B cell (primary cell): Measurements from ENCODE around the gene TRIM54. TPM values are rescaled to one million over a fixed set of nuclear protein-coding genes. Genes with fewer than 3 reads are reported as not detected.
A peak's percentile ranks its signal among the peaks of the same experiment; 100 is the strongest.
"Not testable (repeated sequence)": the region's sequence is repeated elsewhere in the genome, so short reads cannot be mapped to it uniquely, and the experiment has no call there.

Experiments used
- ATAC-seq: fragments of 200-7000 bp; cut with Tn5 transposase; one replicate; pipeline ENCODE4 v1.10.0; 2021; ENCODE audit warnings: low read depth, mild to moderate bottlenecking, moderate number of reproducible peaks, moderate library complexity
- CTCF ChIA-PET: fragments of 350-600 bp; sonication (Branson Sonifier 250); formaldehyde crosslinking; loops from one replicate; lab custom pipeline; 2021; ENCODE audit warnings: antibody characterized with exemption, inconsistent platforms; lab: Charles Lee
- POLR2A ChIA-PET: fragments of 350-600 bp; sonication (Branson Sonifier 250); formaldehyde crosslinking; loops from one replicate; lab custom pipeline; 2021; ENCODE audit warnings: antibody characterized with exemption; lab: Charles Lee
- DNase-seq: peaks from one replicate; pipeline ENCODE4 v3.0.0; 2013
- H2AFZ ChIP-seq: 2 replicates; pipeline ENCODE4 v1.6.1; 2012; ENCODE audit warnings: mild to moderate bottlenecking, low read depth, low read length; ENCODE audit not compliant: insufficient read depth, poor library complexity, severe bottlenecking
- H3K27ac ChIP-seq, 2 donors: 1 replicate in 1 of 2; 2 replicates in 1 of 2; pipeline ENCODE4 v1.5.1; 2012 to 2013; ENCODE audit warnings: low read length in 2 of 2, mild to moderate bottlenecking in 2 of 2, moderate library complexity in 1 of 2
- H3K27me3 ChIP-seq, 4 experiments: fragments of 200-600 bp in 1 of 4; sonication (generic) in 1 of 4; replicated peaks in 1 of 4; 1 replicate in 2 of 4; 2 replicates in 2 of 4; pipeline versions ENCODE4 v1.6.1 to v1.7.0; 2013 to 2016; ENCODE audit warnings: low read length in 3 of 4, mild to moderate bottlenecking in 2 of 4, mixed read lengths in 1 of 4, moderate library complexity in 1 of 4; ENCODE audit not compliant: insufficient read depth in 4 of 4, control insufficient read depth in 3 of 4; ENCODE audit errors: control extremely low read depth in 1 of 4
- H3K36me3 ChIP-seq, 2 experiments: replicated peaks in 1 of 2; 1 replicate in 1 of 2; 2 replicates in 1 of 2; pipeline versions ENCODE4 v1.6.1 to v1.7.1; 2013; ENCODE audit warnings: low read length in 1 of 2; ENCODE audit not compliant: insufficient read depth in 2 of 2, control insufficient read depth in 1 of 2; ENCODE audit errors: control extremely low read depth in 1 of 2, extremely low read depth in 1 of 2
- H3K4me1 ChIP-seq, 2 donors: fragments of 200-600 bp in 1 of 2; sonication (generic) in 1 of 2; 1 replicate in 1 of 2; 2 replicates in 1 of 2; pipeline versions ENCODE4 v1.5.1 to v1.6.1; 2013 to 2017; ENCODE audit warnings: low read length in 2 of 2; ENCODE audit not compliant: control insufficient read depth in 2 of 2, insufficient read depth in 2 of 2
- H3K4me2 ChIP-seq: replicated peaks from 2 replicates; pipeline ENCODE3; 2012; ENCODE audit warnings: mild to moderate bottlenecking, low read depth, low read length; ENCODE audit not compliant: poor library complexity, severe bottlenecking
- H3K4me3 ChIP-seq, 5 experiments: fragments of 200-600 bp in 1 of 5; sonication (generic) in 1 of 5; 1 replicate in 3 of 5; 2 replicates in 2 of 5; pipeline versions ENCODE4 v1.5.1 to v1.7.0; 2011 to 2016; ENCODE audit warnings: low read length in 4 of 5, mild to moderate bottlenecking in 4 of 5, low read depth in 2 of 5, control low read depth in 1 of 5, moderate library complexity in 1 of 5; ENCODE audit not compliant: insufficient read depth in 1 of 5; ENCODE audit errors: control extremely low read depth in 1 of 5, extremely low read depth in 1 of 5
- H3K79me2 ChIP-seq: fragments of 200-600 bp; sonication (generic); one replicate; pipeline ENCODE4 v1.6.0; 2016; ENCODE audit warnings: low read length; ENCODE audit not compliant: control insufficient read depth, insufficient read depth
- H3K9ac ChIP-seq: fragments of 200-600 bp; sonication (generic); 2 replicates; pipeline ENCODE4 v1.6.1; 2017; ENCODE audit warnings: mild to moderate bottlenecking, low read length, moderate library complexity
- H3K9me3 ChIP-seq, 3 donors: one replicate each; pipeline versions ENCODE4 v1.6.1 to v1.7.1; 2013; ENCODE audit warnings: low read length in 2 of 3; ENCODE audit not compliant: control insufficient read depth in 2 of 3, insufficient read depth in 1 of 3; ENCODE audit errors: control extremely low read depth in 1 of 3
- H4K20me1 ChIP-seq: 2 replicates; pipeline ENCODE4 v1.6.0; 2012; ENCODE audit warnings: mild to moderate bottlenecking, low read length; ENCODE audit not compliant: insufficient read depth, control insufficient read depth, poor library complexity, severe bottlenecking
- H3K27ac Mint-ChIP-seq: one replicate; pipeline ENCODE4 v1.8.0; 2021; ENCODE audit warnings: mixed read lengths
- H3K27me3 Mint-ChIP-seq: one replicate; pipeline ENCODE4 v1.8.0; 2021; ENCODE audit warnings: mixed read lengths
- H3K4me1 Mint-ChIP-seq: one replicate; pipeline ENCODE4 v1.8.0; 2021; ENCODE audit warnings: mixed read lengths
- H3K4me3 Mint-ChIP-seq: one replicate; pipeline ENCODE4 v1.8.0; 2021; ENCODE audit warnings: mixed read lengths
- H3K9me3 Mint-ChIP-seq: one replicate; pipeline ENCODE4 v1.8.0; 2022; ENCODE audit warnings: mixed read lengths; ENCODE audit not compliant: insufficient read depth
- EZH2 ChIP-seq: IDR thresholded peaks from 2 replicates; pipeline ENCODE4 v1.6.1; 2012; ENCODE audit warnings: borderline replicate concordance, low read depth, mild to moderate bottlenecking, moderate library complexity, low read length; ENCODE audit not compliant: insufficient read depth, poor library complexity, severe bottlenecking
- WGBS: methylation state at CpG from one replicate; pipeline ENCODE4 v1.1.5; 2013; ENCODE audit warnings: missing lambda C conversion rate; ENCODE audit not compliant: insufficient coverage; 5-methylcytosine and 5-hydroxymethylcytosine counted together
- intact Hi-C: fragments of 100-400 bp; cut with micrococcal nuclease; formaldehyde crosslinking; loops from one replicate; pipeline ENCODE4 v1.10.0; 2022
- polyA plus RNA-seq: library from polyadenylated mRNA; depleted of rRNA; stranded (reverse); fragments of >200 nt; gene quantifications from 2 replicates; pipeline ENCODE4 v1.2.3, GENCODE V29; 2012
- total RNA-seq, 2 donors: library from RNA; stranded (reverse); fragments of 120-200 nt in 1 of 2; gene quantifications; 1 replicate in 1 of 2; 2 replicates in 1 of 2; pipeline versions ENCODE4 v1.2.3 to v1.2.4, GENCODE V29; 2013 to 2022
- TF ChIP-seq, protein P1 (sequence below): fragments of 200-600 bp; IDR thresholded peaks from one replicate; pipeline ENCODE4 v1.8.0; 2022; ENCODE audit warnings: antibody characterized with exemption, mild to moderate bottlenecking

Gene TRIM54
- total and polyA plus RNA-seq, 2 donors (not counting 1 experiment from before 2014, with no cell fraction given): not detected

DNA sequence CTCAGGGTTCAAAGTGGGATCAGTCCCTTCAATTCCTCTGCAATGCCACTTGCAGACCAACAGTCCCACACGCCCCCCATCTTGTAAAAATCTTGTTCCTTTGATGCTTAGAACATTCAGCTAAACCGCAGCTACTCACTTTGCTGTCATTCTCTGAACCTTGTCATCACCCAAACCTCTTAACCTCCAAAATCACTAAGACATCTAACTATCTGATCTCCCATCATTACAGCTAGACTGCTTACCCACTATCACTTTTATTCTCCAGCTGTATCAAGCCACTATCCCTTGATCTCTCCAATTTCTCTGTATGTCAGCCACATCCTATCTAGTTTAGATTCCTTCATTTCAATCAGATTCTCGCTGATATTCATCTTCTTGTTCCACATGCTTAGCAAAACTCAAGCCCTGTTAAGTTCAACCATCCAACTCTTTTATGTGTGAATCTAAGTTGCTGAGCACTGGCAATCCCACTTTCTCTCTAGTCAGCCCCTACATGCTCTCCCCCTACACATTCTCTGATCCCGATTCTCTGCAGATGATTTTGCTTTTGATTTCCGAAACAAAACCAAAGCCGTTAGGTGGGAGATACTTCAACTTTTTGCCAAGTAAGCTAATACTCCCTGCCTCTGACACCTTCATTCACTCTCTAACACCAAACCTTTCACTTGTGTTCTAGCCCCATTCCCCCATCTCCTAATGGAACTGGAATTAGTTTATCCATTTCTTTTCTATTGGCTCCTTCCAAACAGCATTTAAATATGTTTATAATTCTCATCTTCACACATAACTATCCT is 69.8 kb downstream of the TRIM54 start:
- ATAC-seq: no peak
- peaks cover 90% of the 10 kb centered on the region for H3K79me2 ChIP-seq
- ChIA-PET POLR2A (no interaction called here), CTCF (interaction anchor here (1.9 kb wide), 1 partner anchor 48 kb away, joined by 5 read pairs; no protein-coding TSS in a partner anchor)
- no peaks in the 10 kb centered on the region for H3K9me3 ChIP-seq
- H4K20me1 ChIP-seq: peaks cover 51% of the 10 kb centered on the region
- Mint-ChIP-seq H3K4me3 (no peak overlapping the region), H3K27ac (no peak overlapping the region), H3K4me1 (peaks cover 53% of the 10 kb centered on the region), H3K9me3 (no peaks in the 10 kb centered on the region), H3K27me3 (no peaks in the 10 kb centered on the region)
- no peak overlapping the region for H3K4me2 ChIP-seq
- H3K4me3 ChIP-seq: no peak overlapping the region
- H3K4me1 ChIP-seq: peaks cover 10 to 12% of the 10 kb centered on the region in 2 donors
- no peak overlapping the region for H3K9ac ChIP-seq
- no peak for DNase-seq
- no peak overlapping the region for H3K27ac ChIP-seq
- 98% methylated on average over 5 of the region's 6 CpGs for WGBS
- no peaks in the 10 kb centered on the region for H3K27me3 ChIP-seq
- peaks cover 0 to 10% of the 10 kb centered on the region in 2 experiments for H3K36me3 ChIP-seq
- TF ChIP-seq, protein P1, sequence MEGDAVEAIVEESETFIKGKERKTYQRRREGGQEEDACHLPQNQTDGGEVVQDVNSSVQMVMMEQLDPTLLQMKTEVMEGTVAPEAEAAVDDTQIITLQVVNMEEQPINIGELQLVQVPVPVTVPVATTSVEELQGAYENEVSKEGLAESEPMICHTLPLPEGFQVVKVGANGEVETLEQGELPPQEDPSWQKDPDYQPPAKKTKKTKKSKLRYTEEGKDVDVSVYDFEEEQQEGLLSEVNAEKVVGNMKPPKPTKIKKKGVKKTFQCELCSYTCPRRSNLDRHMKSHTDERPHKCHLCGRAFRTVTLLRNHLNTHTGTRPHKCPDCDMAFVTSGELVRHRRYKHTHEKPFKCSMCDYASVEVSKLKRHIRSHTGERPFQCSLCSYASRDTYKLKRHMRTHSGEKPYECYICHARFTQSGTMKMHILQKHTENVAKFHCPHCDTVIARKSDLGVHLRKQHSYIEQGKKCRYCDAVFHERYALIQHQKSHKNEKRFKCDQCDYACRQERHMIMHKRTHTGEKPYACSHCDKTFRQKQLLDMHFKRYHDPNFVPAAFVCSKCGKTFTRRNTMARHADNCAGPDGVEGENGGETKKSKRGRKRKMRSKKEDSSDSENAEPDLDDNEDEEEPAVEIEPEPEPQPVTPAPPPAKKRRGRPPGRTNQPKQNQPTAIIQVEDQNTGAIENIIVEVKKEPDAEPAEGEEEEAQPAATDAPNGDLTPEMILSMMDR: no peak
- TF ChIP-seq EZH2: no peak
- H2AFZ ChIP-seq: no peak overlapping the region
- intact Hi-C loops: no loop called here

DNA sequence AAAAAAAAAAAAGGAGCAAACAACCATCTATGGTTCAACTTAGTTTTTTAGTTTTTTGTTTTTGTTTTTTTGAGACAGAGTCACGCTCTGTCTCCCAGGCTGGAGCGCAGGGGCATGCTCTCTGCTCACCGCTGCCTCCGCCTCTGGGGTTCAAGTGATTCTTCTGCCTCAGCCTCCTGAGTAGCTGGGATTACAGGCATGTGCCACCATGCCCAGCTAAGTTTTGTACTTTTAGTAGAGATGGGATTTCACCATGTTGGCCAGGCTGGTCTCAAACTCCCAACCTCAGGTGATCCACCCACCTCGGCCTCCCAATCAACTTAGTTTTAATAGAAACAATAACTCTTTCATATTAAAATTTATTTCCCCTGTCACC is 71.1 kb downstream of the TRIM54 start:
- H3K9me3 Mint-ChIP-seq, H3K27ac Mint-ChIP-seq, H3K4me3 Mint-ChIP-seq, H3K27ac ChIP-seq, H3K9me3 ChIP-seq, H3K27me3 ChIP-seq, ATAC-seq, H2AFZ ChIP-seq, H3K27me3 Mint-ChIP-seq, intact Hi-C loops, H3K9ac ChIP-seq, H3K36me3 ChIP-seq, POLR2A ChIA-PET, DNase-seq, H3K4me3 ChIP-seq: not testable (repeated sequence)
- CTCF ChIA-PET: interaction anchor here (1.5 to 1.9 kb wide), 2 partner anchors 16 to 50 kb away, joined by 5 read pairs; partner anchors contain the start of gene EIF2B4
- Histone ChIP-seq H3K79me2 (peaks cover 89% of the 10 kb centered on the region), H3K4me1 (peaks cover 18 to 24% of the 10 kb centered on the region in 2 donors), H4K20me1 (peaks cover 37% of the 10 kb centered on the region), H3K4me2 (peak overlapping the region; percentile 19)
- 100% methylated on average over 2 of the region's 5 CpGs for WGBS
- peaks cover 57% of the 10 kb centered on the region for H3K4me1 Mint-ChIP-seq
